DND-41 (cell line): ENCODE data around the gene TRPT1.

Experiments used
- EZH2 ChIP-seq: IDR thresholded peaks from 3 replicates; pipeline ENCODE4 v1.6.1; 2012; ENCODE audit warnings: borderline replicate concordance, low read depth, mild to moderate bottlenecking, moderate library complexity, low read length, inconsistent platforms; ENCODE audit not compliant: severe bottlenecking
- TF ChIP-seq, protein P1 (sequence below): IDR thresholded peaks from 2 replicates; pipeline ENCODE4 v1.5.1; 2012; ENCODE audit warnings: borderline replicate concordance, low read length, moderate library complexity, mild to moderate bottlenecking; ENCODE audit not compliant: poor library complexity, severe bottlenecking; ENCODE audit errors: extremely low read depth

DNA sequence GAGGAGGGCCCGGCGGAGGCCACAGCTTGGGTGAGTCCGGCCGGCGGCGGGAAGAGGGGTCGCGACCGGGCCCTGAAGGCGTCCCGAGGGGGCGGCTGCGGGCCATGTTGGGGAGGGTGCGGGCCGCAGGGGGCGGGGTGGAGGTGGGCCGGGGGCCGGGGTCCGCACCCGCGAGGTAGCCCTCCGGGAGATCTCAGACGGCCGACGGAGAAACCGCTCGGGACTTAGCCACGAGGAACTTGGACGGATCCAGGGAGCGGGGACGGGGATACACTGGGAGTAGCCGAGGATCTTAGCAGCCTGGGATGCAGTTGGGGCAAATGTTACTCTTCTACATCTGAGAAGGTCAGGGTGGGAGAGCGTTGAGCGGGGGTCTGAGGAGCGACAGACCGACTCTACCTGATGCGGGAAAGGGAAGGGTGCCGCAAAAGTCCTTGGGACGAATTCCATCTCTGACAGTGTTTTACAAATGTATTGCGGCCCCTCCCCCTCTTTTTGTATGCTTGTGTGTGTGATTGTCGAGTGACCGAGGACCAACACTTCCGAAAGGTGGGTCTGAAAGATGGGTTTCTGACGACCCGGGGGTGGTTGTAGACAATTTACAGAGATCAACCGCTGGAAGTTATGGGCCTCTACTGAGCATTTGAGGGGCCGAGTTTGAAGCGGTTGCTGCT lies 39.4 kb downstream of the TRPT1 start:
- TF ChIP-seq, protein P1, sequence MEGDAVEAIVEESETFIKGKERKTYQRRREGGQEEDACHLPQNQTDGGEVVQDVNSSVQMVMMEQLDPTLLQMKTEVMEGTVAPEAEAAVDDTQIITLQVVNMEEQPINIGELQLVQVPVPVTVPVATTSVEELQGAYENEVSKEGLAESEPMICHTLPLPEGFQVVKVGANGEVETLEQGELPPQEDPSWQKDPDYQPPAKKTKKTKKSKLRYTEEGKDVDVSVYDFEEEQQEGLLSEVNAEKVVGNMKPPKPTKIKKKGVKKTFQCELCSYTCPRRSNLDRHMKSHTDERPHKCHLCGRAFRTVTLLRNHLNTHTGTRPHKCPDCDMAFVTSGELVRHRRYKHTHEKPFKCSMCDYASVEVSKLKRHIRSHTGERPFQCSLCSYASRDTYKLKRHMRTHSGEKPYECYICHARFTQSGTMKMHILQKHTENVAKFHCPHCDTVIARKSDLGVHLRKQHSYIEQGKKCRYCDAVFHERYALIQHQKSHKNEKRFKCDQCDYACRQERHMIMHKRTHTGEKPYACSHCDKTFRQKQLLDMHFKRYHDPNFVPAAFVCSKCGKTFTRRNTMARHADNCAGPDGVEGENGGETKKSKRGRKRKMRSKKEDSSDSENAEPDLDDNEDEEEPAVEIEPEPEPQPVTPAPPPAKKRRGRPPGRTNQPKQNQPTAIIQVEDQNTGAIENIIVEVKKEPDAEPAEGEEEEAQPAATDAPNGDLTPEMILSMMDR, result no peak
- no peak for TF ChIP-seq EZH2
